Gastrocnemius medialis (tissue), 4 donors: ENCODE results near the gene SHB. TPM values are rescaled to one million over a fixed set of nuclear protein-coding genes. Genes with fewer than 3 reads are reported as not detected.

ENCODE experiments used
- ATAC-seq, 2 donors: fragments of 150-250 bp; one replicate each; pipeline ENCODE4 v1.9.1; 2016
- DNase-seq, 2 donors: peaks; one replicate each; pipeline ENCODE4 v3.0.0-alpha.2; 2019
- H3K27ac ChIP-seq, 4 donors: fragments of 200-600 bp; sonication (generic); 1 replicate in 1 of 4; 2 replicates in 3 of 4; pipeline ENCODE4 v1.5.1; 2016 to 2018; ENCODE audit warnings: mild to moderate bottlenecking in 2 of 4, moderate library complexity in 1 of 4
- H3K27me3 ChIP-seq, 3 donors: fragments of 200-600 bp; sonication (generic) in 2 of 3; 1 replicate in 1 of 3; 2 replicates in 2 of 3; pipeline versions ENCODE4 v1.5.1 to v1.6.0; 2016 to 2019; ENCODE audit warnings: mild to moderate bottlenecking in 1 of 3, moderate library complexity in 1 of 3
- H3K36me3 ChIP-seq, 2 donors: fragments of 200-600 bp; sonication (generic) in 1 of 2; one replicate each; pipeline ENCODE4 v1.5.1; 2017 to 2018
- H3K4me1 ChIP-seq, 2 donors: fragments of 200-600 bp; sonication (generic) in 1 of 2; one replicate each; pipeline ENCODE4 v1.5.1; 2016 to 2017; ENCODE audit warnings: mild to moderate bottlenecking in 2 of 2
- H3K4me3 ChIP-seq, 4 donors: fragments of 200-600 bp; sonication (generic) in 3 of 4; 1 replicate in 1 of 4; 2 replicates in 3 of 4; pipeline ENCODE4 v1.5.1; 2016 to 2019; ENCODE audit warnings: mild to moderate bottlenecking in 2 of 4
- H3K9me3 ChIP-seq, 3 donors: fragments of 200-600 bp; sonication (generic) in 2 of 3; 1 replicate in 1 of 3; 2 replicates in 2 of 3; pipeline ENCODE4 v1.5.1; 2016 to 2019
- CTCF ChIP-seq, 5 experiments: fragments of 450-650 bp in 3 of 5; fragments of 200-600 bp in 2 of 5; sonication (generic) in 2 of 5; IDR thresholded peaks in 4 of 5; conservative IDR thresholded peaks in 1 of 5; 1 replicate in 4 of 5; 2 replicates in 1 of 5; pipeline ENCODE4 v1.5.1; 2016 to 2019; ENCODE audit warnings: antibody characterized with exemption in 5 of 5, mild to moderate bottlenecking in 3 of 5, moderate library complexity in 3 of 5
- POLR2A ChIP-seq, 2 donors: fragments of 450-650 bp; IDR thresholded peaks; one replicate each; pipeline ENCODE4 v1.6.1; 2017; ENCODE audit warnings: antibody characterized with exemption in 2 of 2, mild to moderate bottlenecking in 2 of 2, moderate library complexity in 2 of 2
- in situ Hi-C, 4 donors: fragments of 200-750 bp; cut with MboI; loops; one replicate each; pipeline versions ENCODE4 v1.15.0 to v1.8.0; 2017; ENCODE audit warnings: low sequenced_read_pairs in 4 of 4
- intact Hi-C: fragments of 100-400 bp; cut with DNase I; formaldehyde crosslinking; loops from one replicate; pipeline ENCODE4 v1.15.1; 2023; ENCODE audit warnings: low total_unique reads
- total RNA-seq, 4 donors: library from RNA; depleted of rRNA; stranded (reverse); fragments of >200 nt; gene quantifications; one replicate each; pipeline versions ENCODE4 v1.1.0 to v1.2.3, GENCODE V29; 2016

Gene SHB
- total RNA-seq, 4 donors from 2014 or later, result 1.2 to 6.1 (median 4.6) TPM

DNA sequence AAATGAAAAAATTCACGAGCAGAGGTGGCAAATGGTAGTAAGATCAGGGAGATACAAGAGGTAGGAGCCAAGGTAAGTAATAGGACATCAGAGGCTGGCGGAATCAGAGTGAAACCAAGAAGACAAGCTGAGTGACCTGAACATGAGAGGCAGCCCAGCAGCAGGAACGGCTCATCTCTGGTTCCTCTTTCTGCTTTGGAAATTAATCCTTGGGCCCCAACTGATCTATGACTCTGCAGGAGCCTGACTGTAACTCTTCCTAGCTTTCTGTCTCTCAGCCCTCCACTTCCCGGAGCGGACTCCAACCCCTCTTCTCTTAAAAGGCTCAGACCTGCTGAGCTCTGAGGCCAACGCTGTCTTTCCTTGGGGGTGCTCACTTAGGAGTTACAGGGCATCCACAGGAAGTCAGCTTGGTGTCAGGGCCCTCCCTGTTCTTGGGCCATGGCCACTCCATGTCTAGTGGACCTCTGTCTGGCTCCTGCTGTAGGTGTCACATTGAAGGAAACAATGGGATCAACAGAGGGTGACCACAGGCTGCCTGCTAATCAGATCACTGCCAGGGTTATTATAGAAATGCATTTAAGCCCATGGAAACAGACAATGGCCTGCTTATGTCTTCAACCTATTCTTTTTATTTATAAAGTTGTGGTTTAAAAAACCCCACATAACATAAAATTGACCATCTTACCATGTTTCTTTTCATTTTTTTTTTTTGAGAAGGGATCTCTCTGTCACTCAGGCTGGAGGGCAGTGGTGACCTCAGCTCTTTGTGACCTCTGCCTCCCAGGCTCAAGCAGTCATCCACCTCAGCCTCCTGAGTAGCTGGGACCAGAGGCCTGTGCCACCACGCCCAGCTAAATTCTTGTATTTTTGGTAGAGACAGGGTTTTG, 22.5 kb upstream of the SHB start:
- in situ Hi-C loops, result loop anchor here in 2 of 4 donors (10.0 kb wide), 2 partner anchors 177 to 313 kb away; no protein-coding TSS in a partner anchor
- H3K27me3 ChIP-seq, result no peaks in the 10 kb centered on the region
- no peaks in the 10 kb centered on the region for H3K36me3 ChIP-seq
- TF ChIP-seq CTCF (IDR thresholded peaks at IDR 0.05 in 4 of 5, conservative IDR thresholded peaks at IDR 0.05 in 1 of 5) (no peak), POLR2A (IDR thresholded peaks at IDR 0.05) (no peak)
- ATAC-seq, result no peak
- intact Hi-C loops, result no loop called here
- peaks cover 8 to 9% of the 10 kb centered on the region in 2 donors for H3K4me1 ChIP-seq
- H3K9me3 ChIP-seq, result no peaks in the 10 kb centered on the region
- no peak overlapping the region for H3K4me3 ChIP-seq
- no peak overlapping the region for H3K27ac ChIP-seq
- DNase-seq, result no peak

GRCh38 chr9:38090170-38090569, 21.1 kb upstream of the SHB start:
- Histone ChIP-seq H3K27ac (no peak overlapping the region), H3K36me3 (no peaks in the 10 kb centered on the region), H3K27me3 (no peaks in the 10 kb centered on the region), H3K4me1 (peaks cover 8 to 9% of the 10 kb centered on the region in 2 donors), H3K9me3 (no peaks in the 10 kb centered on the region), H3K4me3 (no peak overlapping the region)
- ATAC-seq, result no peak
- intact Hi-C loops (no loop called here), in situ Hi-C loops (loop anchor here in 2 of 4 donors (10.0 kb wide), 2 partner anchors 175 to 315 kb away; no protein-coding TSS in a partner anchor)
- TF ChIP-seq POLR2A (IDR thresholded peaks at IDR 0.05), result no peak
- no peak for TF ChIP-seq CTCF (IDR thresholded peaks at IDR 0.05 in 4 of 5, conservative IDR thresholded peaks at IDR 0.05 in 1 of 5)
- no peak for DNase-seq

DNA sequence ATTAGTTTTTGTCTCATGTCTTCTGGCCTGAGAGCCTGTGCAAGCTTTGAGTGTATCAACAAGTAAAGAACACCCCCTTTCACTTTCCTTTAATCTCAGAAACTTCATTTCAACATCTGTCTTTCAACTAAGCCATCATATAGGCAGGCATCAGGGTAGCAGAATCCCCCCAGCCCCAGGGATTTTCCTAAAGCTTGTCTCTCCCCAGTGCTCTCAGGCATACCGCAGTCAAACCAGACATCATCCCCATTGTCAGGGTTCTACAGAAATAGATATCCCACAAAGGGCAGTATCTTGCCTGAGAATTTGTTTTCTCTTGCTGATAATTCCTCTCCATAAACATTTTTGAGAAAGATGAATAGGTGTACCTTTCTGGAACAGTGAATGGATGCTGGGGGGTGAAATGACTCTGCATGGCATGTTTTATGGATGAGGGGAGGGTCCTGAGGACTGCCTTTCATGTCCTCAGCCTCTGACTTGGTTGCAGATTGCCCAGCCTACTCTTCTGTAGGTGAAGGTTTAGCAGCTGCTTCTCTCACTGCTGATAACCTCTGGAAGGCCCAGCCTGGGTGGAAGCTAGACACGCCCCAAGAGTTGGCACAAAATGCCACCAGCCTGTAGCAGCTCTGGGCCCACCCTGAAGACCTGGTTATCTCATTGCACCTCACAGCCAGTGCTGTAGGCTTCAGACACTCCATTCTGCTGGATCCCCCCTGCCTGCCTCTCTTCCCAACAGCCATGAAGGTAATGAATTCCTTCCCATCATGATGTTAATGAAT, 20.5 kb upstream of the SHB start:
- intact Hi-C loops (loop anchor here (2.0 to 5.0 kb wide), 3 partner anchors 21 to 273 kb away; partner anchors contain the start of gene SHB), in situ Hi-C loops (loop anchor here in 2 of 4 donors (10.0 kb wide), 3 partner anchors 175 to 315 kb away; no protein-coding TSS in a partner anchor)
- ATAC-seq (no peak), DNase-seq (no peak)
- Histone ChIP-seq H3K4me3 (no peak overlapping the region), H3K36me3 (no peaks in the 10 kb centered on the region), H3K4me1 (peaks cover 8 to 9% of the 10 kb centered on the region in 2 donors), H3K27me3 (no peaks in the 10 kb centered on the region), H3K27ac (no peak overlapping the region), H3K9me3 (no peaks in the 10 kb centered on the region)
- no peak for TF ChIP-seq POLR2A (IDR thresholded peaks at IDR 0.05)
- TF ChIP-seq CTCF (IDR thresholded peaks at IDR 0.05 in 4 of 5, conservative IDR thresholded peaks at IDR 0.05 in 1 of 5), result no peak

DNA sequence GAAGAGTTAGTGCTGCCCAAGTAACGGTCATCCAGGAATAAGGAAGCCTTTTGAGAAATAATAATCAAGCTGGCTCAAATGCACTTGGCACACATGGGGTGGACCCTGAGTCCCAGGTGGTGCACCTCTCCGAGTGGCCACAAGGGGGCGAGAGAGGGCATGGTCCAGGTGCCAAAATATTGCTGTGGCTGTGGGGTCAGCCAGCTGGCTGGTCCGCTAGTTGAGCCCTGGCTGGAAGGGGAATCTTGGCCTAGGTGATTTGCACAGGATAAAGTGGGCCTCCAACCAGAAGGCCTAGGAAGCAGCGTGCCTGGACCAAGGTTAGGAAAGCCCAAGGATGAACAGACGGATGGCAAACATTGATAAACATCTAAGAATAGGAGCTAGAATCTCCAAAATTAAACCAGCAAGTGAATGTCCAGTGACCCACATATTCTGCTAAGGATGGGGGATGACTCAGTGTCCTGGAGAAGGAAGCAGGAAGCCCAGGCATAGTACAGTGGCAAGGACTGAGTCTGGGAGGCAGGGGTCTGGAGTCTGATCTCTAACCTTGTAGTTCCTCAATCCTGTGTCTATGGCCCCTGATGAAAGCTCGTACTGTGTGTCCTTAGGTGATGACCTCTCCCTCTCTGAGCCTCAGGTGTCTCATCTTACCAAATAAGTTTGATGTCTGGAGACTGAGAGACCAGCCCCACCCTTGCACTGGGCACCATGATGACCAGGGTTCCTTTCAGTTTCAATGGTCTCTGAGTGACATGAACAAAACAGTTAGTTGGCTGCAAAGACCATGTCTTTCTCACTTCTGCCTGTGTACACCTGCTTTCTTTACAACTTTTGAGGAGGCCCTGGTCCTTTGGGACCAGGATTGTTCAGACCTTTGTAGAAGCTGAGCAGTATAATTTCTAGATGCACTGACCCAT, 19.2 kb upstream of the SHB start:
- Histone ChIP-seq H3K27me3 (no peaks in the 10 kb centered on the region), H3K4me3 (no peak overlapping the region), H3K36me3 (no peaks in the 10 kb centered on the region), H3K4me1 (peaks cover 8 to 9% of the 10 kb centered on the region in 2 donors), H3K9me3 (no peaks in the 10 kb centered on the region), H3K27ac (peak overlapping the region in 2 of 4 donors; percentile 36 to 42)
- DNase-seq, result peak; percentile 23 to 64
- intact Hi-C loops (loop anchor here (2.0 to 5.0 kb wide), 3 partner anchors 19 to 274 kb away; partner anchors contain the start of gene SHB), in situ Hi-C loops (loop anchor here in 1 of 4 donors (10.0 kb wide), 1 partner anchor 287 kb away; no protein-coding TSS in a partner anchor)
- ATAC-seq, result peak; percentile 85 to 89
- TF ChIP-seq CTCF (IDR thresholded peaks at IDR 0.05 in 4 of 5, conservative IDR thresholded peaks at IDR 0.05 in 1 of 5) (peak; percentile 87 to 95 (median 90)), POLR2A (IDR thresholded peaks at IDR 0.05) (no peak)
